OCI-M2 (cell line): Measurements from ENCODE around the gene CD44.
"Not testable (repeated sequence)": the region's sequence is repeated elsewhere in the genome, so short reads cannot be mapped to it uniquely, and the experiment has no call there.

ENCODE experiments used
- DNase-seq: peaks from one replicate; lab custom pipeline; 2025; ENCODE audit not compliant: unreplicated experiment; lab: John Stamatoyannopoulos, UW

The CD44 gene

DNA sequence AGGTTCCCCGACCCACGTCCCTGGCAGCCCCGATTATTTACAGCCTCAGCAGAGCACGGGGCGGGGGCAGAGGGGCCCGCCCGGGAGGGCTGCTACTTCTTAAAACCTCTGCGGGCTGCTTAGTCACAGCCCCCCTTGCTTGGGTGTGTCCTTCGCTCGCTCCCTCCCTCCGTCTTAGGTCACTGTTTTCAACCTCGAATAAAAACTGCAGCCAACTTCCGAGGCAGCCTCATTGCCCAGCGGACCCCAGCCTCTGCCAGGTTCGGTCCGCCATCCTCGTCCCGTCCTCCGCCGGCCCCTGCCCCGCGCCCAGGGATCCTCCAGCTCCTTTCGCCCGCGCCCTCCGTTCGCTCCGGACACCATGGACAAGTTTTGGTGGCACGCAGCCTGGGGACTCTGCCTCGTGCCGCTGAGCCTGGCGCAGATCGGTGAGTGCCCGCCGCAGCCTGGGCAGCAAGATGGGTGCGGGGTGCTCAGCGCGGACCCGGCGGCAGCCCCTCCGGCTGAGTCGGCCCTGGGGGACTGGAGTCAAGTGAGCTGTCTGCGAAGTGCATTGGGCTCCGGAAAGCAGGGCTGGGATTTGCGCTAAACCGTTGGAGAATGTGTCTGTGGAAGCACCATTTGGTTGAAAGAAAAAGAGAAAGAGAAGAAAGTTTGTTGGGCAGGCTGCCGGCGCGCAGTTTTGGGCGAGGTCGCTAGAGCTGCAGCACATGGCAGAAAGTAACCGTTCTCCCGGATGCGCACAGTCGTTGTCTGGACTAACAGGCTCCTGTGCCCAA, at the start of gene CD44:
Gene CD44, plus strand, starts transcription at position 229 of the 779 bp plus-strand sequence. Its CDS starts 133 bp downstream, at position 362.
- no peak for DNase-seq

- DNase-seq = no peak
Measured at GRCh38 chr11:35089666-35090065, 49.3 kb upstream of the CD44 start.

- no peak for DNase-seq
Measured at GRCh38 chr11:35090125-35090524, 48.8 kb upstream of the CD44 start.

DNA sequence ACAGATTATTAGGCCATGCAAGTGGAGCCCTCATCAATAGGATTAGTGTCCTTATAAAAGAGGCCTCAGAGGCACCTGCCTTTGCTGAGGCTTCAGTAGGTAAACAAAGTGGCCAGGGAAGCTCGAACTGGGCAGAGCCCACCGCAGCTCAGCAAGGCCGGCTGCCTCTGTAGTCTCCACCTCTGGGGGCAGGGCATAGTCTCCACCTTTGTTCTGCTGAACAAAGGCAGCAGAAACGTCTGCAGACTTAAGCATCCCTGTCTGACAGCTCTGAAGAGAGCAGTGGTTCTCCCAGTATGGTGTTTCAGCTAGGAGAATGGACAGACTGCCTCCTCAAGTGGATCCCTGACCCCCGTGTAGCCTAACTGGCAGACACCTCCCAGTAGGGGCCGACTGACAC, 48.0 kb upstream of the CD44 start:
- DNase-seq = not testable (repeated sequence)

DNA sequence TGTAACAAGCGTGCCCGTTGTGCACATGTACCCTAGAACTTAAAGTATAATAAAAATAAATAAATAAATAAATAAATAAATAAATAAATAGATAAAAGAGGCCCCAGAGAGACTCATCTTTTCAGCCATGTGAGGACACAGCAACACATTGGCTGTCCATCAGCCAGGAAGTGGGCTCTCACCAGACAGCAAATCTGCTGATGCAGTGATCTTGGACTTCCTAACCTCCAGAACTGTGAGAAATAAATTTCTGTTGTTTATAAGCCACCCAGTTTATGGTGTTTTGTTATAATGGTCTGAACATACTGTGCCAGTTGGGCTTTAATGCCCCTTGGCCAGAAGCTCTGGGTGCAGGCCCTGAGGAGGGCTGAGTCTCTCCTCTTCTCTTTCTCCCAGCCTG, 42.2 kb upstream of the CD44 start:
- DNase-seq = no peak

GRCh38 chr11:35097814-35098455, 41.0 kb upstream of the CD44 start:
- DNase-seq = no peak

DNA sequence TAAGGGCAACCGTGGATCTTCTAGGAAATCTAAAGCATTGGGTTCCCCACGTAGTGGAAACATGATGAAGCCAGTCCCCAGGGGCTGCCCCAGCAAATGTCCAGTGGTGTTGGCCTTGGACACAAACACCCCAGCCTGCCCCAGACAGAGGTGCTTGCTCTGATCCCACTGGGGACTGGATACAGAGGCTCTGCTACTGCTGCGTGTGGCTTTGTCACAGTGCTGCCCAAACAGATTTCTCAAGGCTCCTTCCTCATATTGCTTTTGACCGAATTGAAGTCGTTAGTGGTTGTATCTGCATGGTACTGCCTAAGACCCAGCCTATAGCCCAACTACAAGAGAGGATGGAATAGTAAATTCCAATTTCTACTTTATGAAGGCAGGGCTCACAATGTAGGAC, 40.1 kb upstream of the CD44 start:
- no peak for DNase-seq

GRCh38 chr11:35099278-35100012, 39.5 kb upstream of the CD44 start:
- no peak for DNase-seq

- DNase-seq = no peak
Measured at GRCh38 chr11:35100013-35100383, 39.0 kb upstream of the CD44 start.

DNA sequence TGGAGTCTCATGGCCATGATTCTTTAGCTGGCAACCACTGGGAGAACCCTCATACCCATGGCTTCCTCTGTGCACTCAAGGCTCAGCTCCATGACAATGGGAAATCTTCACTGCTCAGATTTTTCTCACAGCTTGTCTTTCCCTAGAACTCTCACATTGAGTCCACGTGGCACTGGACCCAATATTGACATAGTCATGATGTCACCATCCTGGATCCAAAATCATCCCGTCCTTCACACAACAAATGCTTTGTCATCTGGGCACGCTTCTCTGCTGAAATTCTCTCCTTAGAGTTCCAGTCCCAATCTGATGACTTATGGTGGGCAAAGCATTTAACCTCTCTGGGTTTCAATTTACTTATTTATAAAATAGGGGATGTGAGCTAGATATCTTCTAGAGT, 37.7 kb upstream of the CD44 start:
- DNase-seq = no peak

- no peak for DNase-seq
Measured at GRCh38 chr11:35102267-35102666, 36.7 kb upstream of the CD44 start.

- no peak for DNase-seq
Measured at GRCh38 chr11:35103366-35104208, 35.4 kb upstream of the CD44 start.

DNA sequence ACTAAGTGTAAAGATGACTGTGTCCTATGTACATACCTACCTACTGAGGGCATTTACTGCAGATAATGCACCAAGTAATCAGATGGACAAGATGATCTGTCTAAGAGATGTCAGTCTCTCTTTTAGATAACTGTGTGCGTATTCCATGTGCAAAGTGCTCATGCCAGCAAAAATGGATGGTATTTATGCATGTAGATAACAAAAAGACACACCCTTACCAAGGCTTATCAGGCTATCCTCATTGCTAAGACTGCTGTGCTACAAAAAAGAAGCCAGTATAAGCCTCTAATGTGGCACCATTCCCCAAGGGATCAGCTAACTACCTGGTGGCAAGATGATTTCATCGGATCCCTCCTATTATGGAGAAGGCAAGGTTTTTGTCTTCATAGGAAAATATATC, 34.3 kb upstream of the CD44 start:
- DNase-seq = no peak

- no peak for DNase-seq
Measured at GRCh38 chr11:35105319-35106079, 33.5 kb upstream of the CD44 start.

- no peak for DNase-seq
Measured at GRCh38 chr11:35106595-35106994, 32.4 kb upstream of the CD44 start.

- DNase-seq = no peak
Measured at GRCh38 chr11:35107861-35108260, 31.1 kb upstream of the CD44 start.

- DNase-seq = not testable (repeated sequence)
Measured at GRCh38 chr11:35108336-35108735, 30.6 kb upstream of the CD44 start.

DNA sequence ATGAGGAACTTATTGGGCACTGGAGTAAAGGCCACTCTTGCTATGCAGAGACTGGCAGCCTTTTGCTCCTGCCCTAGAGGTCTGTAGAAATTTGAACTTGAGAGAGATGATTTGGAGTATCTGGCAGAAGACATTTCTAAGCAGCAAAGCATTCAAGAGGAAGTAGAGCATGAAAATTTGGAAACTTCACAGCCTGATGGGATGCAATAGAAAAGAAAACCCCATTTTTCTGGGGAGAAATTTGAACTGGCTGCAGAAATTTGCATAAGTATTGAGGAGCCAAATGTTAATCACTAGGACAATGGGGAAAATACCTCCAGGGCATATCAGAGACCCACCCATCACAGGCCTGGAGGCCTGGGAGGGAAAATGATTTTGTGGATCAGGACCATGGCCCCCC, 29.9 kb upstream of the CD44 start:
- no peak for DNase-seq

GRCh38 chr11:35109827-35110226, 29.1 kb upstream of the CD44 start:
- DNase-seq = no peak
